Stimulated activated CD8-positive, alpha-beta memory T cell treated with anti-CD3 and anti-CD28 coated beads, Interleukin-15, amount 100 ng/mL, for 24 hours (primary cell): ENCODE results near the gene SCN10A.

Experiments
- DNase-seq: peaks from one replicate; pipeline ENCODE4 v3.0.0-alpha.2; 2020; ENCODE audit warnings: low read depth

SCN10A gene

DNA sequence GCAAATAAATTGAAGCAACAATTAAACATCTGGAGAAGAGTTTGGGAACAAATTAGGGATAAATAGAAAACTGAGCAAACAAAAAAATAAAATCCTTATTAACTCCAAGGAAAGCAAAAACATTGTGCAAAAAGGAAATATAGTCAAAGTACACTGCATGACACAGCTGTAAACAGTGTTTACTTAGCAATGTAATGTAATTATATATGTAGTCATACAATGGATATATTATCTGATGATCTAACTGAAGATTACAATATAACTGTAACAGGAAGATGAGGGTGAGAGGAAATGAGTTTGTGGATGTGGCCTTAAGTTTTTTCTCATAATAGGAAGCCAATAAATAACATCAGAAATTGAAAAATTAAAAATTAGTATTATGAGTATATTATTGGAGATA is 42.5 kb downstream of the SCN10A start:
- DNase-seq, result no peak

- no peak for DNase-seq
Observed at GRCh38 chr3:38763569-38763968, 52.4 kb downstream of the SCN10A start.

GRCh38 chr3:38758557-38758956 is 57.5 kb downstream of the SCN10A start:
- no peak for DNase-seq

- no peak for DNase-seq
Observed at GRCh38 chr3:38757721-38758120, 58.3 kb downstream of the SCN10A start.

DNA sequence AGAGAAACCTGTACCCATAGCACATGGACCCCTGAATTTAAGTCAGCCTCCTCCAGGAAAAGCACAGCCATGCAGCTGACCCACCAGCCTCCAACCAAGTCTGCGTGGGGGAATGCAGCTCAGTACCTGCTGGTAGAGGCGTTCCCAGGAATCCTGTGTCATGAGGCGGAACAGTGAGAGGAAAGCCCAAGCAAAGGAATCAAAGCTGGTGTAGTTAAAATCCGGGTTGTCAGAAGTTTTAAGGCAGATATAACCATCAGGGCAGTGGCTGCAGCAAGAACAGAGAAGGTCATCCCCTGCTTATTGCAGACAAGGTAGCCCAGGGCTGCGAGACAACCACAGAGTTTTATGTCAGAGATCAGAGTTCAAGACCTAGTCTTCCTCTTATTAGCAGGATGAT is 59.1 kb downstream of the SCN10A start:
- no peak for DNase-seq

DNA sequence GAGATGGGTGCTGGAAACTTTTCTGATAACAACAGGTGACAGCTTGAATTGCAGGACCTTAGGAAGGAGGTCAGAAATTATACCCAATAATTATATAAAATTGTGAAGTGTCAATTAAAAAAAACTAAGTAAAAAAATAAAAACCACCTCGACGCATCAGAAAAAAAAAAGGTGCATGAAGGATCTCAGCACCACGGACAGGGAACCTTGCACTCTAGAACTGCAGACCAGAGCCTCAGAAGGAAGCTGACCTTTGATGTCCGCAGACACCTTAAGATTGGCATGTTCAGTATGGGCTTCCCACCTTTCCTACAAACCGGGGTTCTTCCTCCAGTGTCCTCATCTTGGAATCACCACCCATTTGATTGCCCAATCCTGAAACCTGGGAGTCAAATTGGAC is 60.9 kb downstream of the SCN10A start:
- DNase-seq, result no peak

DNA sequence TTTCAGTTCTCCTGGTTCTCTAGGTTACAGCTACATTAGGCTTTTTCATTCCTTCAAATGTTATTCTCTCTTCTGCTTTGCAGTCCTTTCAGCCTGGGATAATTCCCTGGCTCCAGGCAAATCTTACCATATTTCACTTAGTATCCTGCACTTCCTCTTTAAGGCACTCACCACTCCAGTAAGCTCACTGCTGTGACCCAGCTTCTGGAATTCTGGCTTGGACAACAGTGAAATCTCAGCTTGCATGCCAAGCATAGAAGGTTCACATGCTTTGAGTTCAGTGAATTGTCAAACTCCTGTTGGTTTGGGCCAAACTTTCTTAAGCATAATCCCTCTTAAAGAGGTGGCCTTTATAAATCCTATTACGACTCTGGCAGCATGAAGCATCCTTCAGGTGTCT is 69.4 kb downstream of the SCN10A start:
- DNase-seq, result no peak

GRCh38 chr3:38743043-38743442 is 73.0 kb downstream of the SCN10A start:
- no peak for DNase-seq

- DNase-seq, result no peak
Observed at GRCh38 chr3:38742550-38742949, 73.5 kb downstream of the SCN10A start.

DNA sequence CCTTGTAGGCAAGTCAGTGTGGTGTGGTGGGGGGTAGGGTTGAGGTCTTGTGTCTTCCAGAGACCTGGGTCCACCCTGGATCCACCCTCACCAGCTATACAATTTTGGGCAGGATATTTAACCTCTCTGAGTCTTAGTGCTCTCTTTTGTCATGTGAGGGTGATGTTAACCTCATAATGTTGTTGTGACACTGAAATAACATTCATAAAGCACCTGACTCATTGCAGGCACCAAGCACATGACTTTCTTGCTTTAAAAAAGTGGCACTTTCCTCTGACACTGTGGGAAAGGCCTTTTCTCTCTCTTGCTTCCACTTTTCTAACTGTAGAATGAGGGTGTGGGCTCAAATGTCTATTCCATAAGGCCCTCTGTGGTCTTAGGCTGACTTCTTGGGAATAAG is 75.5 kb downstream of the SCN10A start:
- no peak for DNase-seq

DNA sequence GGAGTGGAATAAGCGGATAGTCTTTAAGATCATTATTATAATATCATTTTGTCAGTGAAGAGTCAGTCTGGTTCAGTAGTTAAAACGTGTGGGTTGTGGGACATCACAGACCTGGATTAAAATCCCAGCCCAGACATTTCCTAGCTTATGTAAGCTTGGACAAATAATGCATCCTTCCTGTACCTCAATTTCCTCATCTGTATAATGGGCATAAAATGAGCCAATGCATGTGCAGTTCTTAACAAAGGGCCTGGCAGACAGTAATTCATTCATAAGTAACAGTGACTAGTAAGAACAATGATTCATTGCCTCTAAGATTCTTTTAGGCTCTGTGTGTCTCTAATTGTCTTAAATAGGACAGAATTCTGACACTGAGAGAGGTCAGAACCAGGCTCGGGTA is 76.1 kb downstream of the SCN10A start:
- no peak for DNase-seq

- no peak for DNase-seq
Observed at GRCh38 chr3:38739396-38739689, 76.7 kb downstream of the SCN10A start.

GRCh38 chr3:38738630-38739395 is 77.2 kb downstream of the SCN10A start:
- no peak for DNase-seq

DNA sequence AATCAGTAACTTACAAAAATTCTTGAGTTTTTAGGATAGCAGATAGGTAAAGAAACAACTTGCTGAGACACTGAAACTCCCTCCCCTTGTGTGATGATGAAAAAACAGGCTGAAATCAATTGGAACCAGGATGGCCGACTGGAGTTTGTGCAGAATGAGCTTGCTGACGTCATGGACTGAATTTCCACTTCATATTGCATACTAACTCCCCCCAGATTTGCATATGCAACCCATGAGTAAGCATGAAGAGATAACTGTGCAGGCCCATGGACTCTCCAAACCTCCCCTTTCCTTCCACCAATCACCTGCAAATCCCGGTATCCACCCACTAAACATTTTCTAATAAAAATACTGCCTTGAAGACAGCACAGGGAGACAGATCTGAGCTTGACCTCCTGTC is 84.5 kb downstream of the SCN10A start:
- DNase-seq, result no peak

GRCh38 chr3:38730281-38730680 is 85.7 kb downstream of the SCN10A start:
- no peak for DNase-seq

- DNase-seq, result no peak
Observed at GRCh38 chr3:38728008-38728407, 88.0 kb downstream of the SCN10A start.

GRCh38 chr3:38726751-38727150 is 89.3 kb downstream of the SCN10A start:
- no peak for DNase-seq

GRCh38 chr3:38725726-38726419 is 90.1 kb downstream of the SCN10A start:
- DNase-seq, result no peak

- DNase-seq, result no peak
Observed at GRCh38 chr3:38724392-38724736, 91.7 kb downstream of the SCN10A start.

- no peak for DNase-seq
Observed at GRCh38 chr3:38723569-38724391, 92.2 kb downstream of the SCN10A start.

DNA sequence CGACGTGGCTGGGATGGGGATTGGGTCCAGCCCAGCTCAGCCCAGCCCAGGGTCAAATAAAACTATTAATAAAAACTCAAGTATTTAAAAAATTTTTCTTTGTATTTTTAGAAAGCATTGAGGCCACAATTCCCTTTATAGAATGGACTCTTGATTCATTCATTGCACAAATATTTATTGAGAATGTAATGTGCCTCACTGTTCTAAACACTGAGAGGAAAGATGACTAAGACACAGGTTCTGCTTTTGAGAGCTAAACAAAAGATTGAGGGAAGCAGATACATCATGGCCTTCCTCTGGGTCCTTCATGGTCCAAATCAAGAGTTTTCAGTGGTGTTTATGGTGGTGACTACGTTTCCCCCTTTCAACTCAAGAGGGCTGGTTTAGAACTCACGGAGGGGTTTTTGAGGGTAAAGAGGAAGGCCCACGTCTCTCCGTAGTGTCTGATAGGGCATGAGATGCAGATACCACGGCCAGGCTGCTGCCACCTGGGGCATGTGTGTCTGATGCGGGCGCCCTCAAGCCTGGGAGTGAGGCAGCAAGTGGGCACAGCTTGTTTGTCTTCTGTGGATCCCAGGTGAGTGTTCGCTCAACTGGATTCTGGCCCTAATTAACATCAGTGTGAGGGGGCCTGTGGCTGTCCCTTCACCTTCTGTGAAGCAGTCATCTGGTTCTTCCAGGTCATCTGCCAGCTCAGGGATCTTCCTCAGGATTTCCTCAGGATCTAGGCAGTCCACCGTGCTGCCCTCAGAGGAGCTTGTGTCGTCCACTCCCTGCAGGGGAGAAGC is 93.0 kb downstream of the SCN10A start:
- DNase-seq, result no peak

DNA sequence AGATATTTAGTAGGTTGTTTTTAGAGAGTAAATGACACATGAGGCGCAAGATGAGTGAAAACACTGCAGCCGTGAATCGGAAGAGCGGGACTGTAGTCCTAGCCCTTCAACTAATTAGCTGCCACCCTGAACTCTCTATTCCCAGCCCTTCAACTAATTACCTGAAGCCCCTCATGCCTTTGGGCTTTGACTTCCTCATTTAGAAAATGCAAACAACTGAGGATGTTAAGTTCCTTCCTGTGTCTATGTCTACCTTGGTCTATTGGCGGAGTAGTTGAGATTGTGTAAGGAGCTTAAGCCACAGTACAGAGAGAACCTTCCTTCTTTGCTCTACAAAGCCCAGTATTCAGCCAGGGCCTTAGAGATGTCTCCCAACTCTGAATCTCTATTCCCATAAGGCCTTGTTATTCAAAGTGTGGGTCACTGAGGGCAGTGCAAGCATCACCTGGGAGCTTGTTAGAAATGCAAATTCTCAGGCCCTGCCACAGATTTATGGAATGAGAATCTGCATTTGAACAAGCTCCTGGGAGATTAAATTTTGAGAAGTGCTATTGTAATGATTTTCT is 94.7 kb downstream of the SCN10A start:
- no peak for DNase-seq
